ENCODE data around the gene CREB3L1. TPM values are rescaled to one million over a fixed set of nuclear protein-coding genes. Genes with fewer than 3 reads are reported as not detected.

Gene CREB3L1
- total RNA-seq, 1 donor from 2014 or later: 11.4 TPM

DNA sequence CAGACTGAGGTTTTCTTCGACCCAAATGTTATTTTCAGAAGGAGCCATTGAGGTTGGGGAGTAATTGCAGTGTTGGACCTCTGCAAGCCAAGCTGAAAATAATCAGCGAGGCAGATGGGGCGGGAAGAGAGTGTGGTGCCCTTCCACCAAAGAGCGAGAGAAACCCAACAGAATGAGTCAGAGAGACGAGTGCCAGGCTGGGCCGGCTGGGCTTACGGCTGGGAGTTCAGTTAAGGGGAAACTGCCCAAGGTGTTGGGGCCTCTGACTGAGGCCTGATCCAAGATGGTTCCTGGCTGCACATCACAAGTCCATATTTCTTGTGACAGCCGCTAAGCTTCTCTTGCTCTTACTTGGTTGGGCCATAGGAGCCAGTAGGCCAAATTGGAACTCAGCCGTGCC lies 30.4 kb upstream of the CREB3L1 start:
- DNase-seq (ENCODE audit: low spot score in 2 of 2): no peak
- no peaks in the 10 kb centered on the region for H3K27me3 ChIP-seq
- intact Hi-C loops (cut with DNase I): loop anchor here (10.0 kb wide), 1 partner anchor 402 kb away; the partner anchor contains the start of gene CRY2
- H3K36me3 ChIP-seq: no peaks in the 10 kb centered on the region
- TF ChIP-seq, protein P1, sequence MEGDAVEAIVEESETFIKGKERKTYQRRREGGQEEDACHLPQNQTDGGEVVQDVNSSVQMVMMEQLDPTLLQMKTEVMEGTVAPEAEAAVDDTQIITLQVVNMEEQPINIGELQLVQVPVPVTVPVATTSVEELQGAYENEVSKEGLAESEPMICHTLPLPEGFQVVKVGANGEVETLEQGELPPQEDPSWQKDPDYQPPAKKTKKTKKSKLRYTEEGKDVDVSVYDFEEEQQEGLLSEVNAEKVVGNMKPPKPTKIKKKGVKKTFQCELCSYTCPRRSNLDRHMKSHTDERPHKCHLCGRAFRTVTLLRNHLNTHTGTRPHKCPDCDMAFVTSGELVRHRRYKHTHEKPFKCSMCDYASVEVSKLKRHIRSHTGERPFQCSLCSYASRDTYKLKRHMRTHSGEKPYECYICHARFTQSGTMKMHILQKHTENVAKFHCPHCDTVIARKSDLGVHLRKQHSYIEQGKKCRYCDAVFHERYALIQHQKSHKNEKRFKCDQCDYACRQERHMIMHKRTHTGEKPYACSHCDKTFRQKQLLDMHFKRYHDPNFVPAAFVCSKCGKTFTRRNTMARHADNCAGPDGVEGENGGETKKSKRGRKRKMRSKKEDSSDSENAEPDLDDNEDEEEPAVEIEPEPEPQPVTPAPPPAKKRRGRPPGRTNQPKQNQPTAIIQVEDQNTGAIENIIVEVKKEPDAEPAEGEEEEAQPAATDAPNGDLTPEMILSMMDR (IDR thresholded peaks at IDR 0.05): no peak
- H3K27ac ChIP-seq: no peak overlapping the region
- H3K4me1 ChIP-seq: peaks cover 0 to 3% of the 10 kb centered on the region in 2 donors
- no peaks in the 10 kb centered on the region for H3K9me3 ChIP-seq
- no peak overlapping the region for H3K4me3 ChIP-seq

DNA sequence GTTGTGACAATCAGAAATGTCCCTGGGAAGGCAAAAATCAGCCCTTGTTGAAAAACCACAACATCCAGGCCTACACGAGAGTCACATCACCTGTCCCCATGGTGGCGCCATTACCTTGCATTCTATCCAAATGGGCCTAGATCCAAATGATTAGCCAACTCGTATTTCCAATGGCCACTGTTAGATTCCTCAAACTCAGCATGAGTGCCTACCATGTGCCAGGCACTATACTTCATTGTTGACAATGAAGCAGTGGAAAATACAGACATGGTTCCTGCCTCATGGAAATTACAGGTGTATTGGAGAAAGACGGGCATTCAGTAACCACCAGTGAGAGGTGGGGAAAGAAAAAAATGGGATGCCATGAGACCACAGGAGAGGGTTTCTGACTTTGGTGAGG lies 29.8 kb upstream of the CREB3L1 start:
- intact Hi-C loops (cut with DNase I): loop anchor here (10.0 kb wide), 1 partner anchor 403 kb away; the partner anchor contains the start of gene CRY2
- H3K4me3 ChIP-seq: no peak overlapping the region
- H3K4me1 ChIP-seq: peaks cover 0 to 3% of the 10 kb centered on the region in 2 donors
- TF ChIP-seq, protein P1 (IDR thresholded peaks at IDR 0.05): no peak
- no peaks in the 10 kb centered on the region for H3K27me3 ChIP-seq
- H3K9me3 ChIP-seq: no peaks in the 10 kb centered on the region
- H3K36me3 ChIP-seq: no peaks in the 10 kb centered on the region
- no peak overlapping the region for H3K27ac ChIP-seq
- DNase-seq (ENCODE audit: low spot score in 2 of 2): no peak

- no peak for DNase-seq (ENCODE audit: low spot score in 2 of 2)
- H3K27ac ChIP-seq: no peak overlapping the region
- intact Hi-C loops (cut with DNase I): loop anchor here (10.0 kb wide), 1 partner anchor 404 kb away; the partner anchor contains the start of gene CRY2
- no peaks in the 10 kb centered on the region for H3K4me1 ChIP-seq
- no peak overlapping the region for H3K4me3 ChIP-seq
- H3K36me3 ChIP-seq: no peaks in the 10 kb centered on the region
- H3K9me3 ChIP-seq: no peaks in the 10 kb centered on the region
- TF ChIP-seq, protein P1 (IDR thresholded peaks at IDR 0.05): no peak
- no peaks in the 10 kb centered on the region for H3K27me3 ChIP-seq
Measured at GRCh38 chr11:46248289-46249102, 29.0 kb upstream of the CREB3L1 start.

GRCh38 chr11:46249103-46249937 lies 28.1 kb upstream of the CREB3L1 start:
- intact Hi-C loops (cut with DNase I): loop anchor here (10.0 kb wide), 1 partner anchor 405 kb away; the partner anchor contains the start of gene CRY2
- H3K4me3 ChIP-seq: no peak overlapping the region
- no peaks in the 10 kb centered on the region for H3K36me3 ChIP-seq
- DNase-seq (ENCODE audit: low spot score in 2 of 2): no peak
- TF ChIP-seq, protein P1 (IDR thresholded peaks at IDR 0.05): no peak
- no peaks in the 10 kb centered on the region for H3K9me3 ChIP-seq
- no peaks in the 10 kb centered on the region for H3K4me1 ChIP-seq
- no peak overlapping the region for H3K27ac ChIP-seq
- H3K27me3 ChIP-seq: no peaks in the 10 kb centered on the region

- no peaks in the 10 kb centered on the region for H3K27me3 ChIP-seq
- TF ChIP-seq, protein P1 (IDR thresholded peaks at IDR 0.05): no peak
- no peak overlapping the region for H3K4me3 ChIP-seq
- H3K36me3 ChIP-seq: no peaks in the 10 kb centered on the region
- no peaks in the 10 kb centered on the region for H3K4me1 ChIP-seq
- no peak for DNase-seq (ENCODE audit: low spot score in 2 of 2)
- no peak overlapping the region for H3K27ac ChIP-seq
- intact Hi-C loops (cut with DNase I): loop anchor here (10.0 kb wide), 1 partner anchor 405 kb away; the partner anchor contains the start of gene CRY2
- H3K9me3 ChIP-seq: no peaks in the 10 kb centered on the region
Measured at GRCh38 chr11:46249938-46250744, 27.3 kb upstream of the CREB3L1 start.
